Spleen (tissue), 11 donors: Measurements from ENCODE around the gene LAMP1. TPM values are rescaled to one million over a fixed set of nuclear protein-coding genes. Genes with fewer than 3 reads are reported as not detected.
A peak's percentile ranks its signal among the peaks of the same experiment; 100 is the strongest.

Source experiments
- DNase-seq: peaks from one replicate; pipeline ENCODE4 v3.0.0-alpha.2; 2020
- H3K27ac ChIP-seq, 8 donors: fragments of 200-600 bp; sonication (generic) in 7 of 8; 1 replicate in 4 of 8; 2 replicates in 4 of 8; pipeline versions ENCODE4 v1.5.0 to v1.8.0; 2016 to 2021; ENCODE audit warnings: inconsistent platforms in 4 of 8, mild to moderate bottlenecking in 4 of 8, moderate library complexity in 1 of 8
- H3K27me3 ChIP-seq, 7 donors: fragments of 200-600 bp; sonication (generic) in 6 of 7; replicated peaks in 1 of 7; 1 replicate in 4 of 7; 2 replicates in 3 of 7; pipeline versions ENCODE4 v1.5.0 to v1.8.0; 2016 to 2021; ENCODE audit warnings: inconsistent platforms in 3 of 7, mild to moderate bottlenecking in 1 of 7
- H3K36me3 ChIP-seq, 6 donors: fragments of 200-600 bp; sonication (generic) in 5 of 6; 1 replicate in 4 of 6; 2 replicates in 2 of 6; pipeline versions ENCODE4 v1.5.0 to v1.8.0; 2016 to 2021; ENCODE audit warnings: inconsistent platforms in 2 of 6
- H3K4me1 ChIP-seq, 6 donors: fragments of 200-600 bp; sonication (generic) in 5 of 6; 1 replicate in 3 of 6; 2 replicates in 3 of 6; pipeline versions ENCODE4 v1.5.0 to v1.8.0; 2016 to 2021; ENCODE audit warnings: inconsistent platforms in 3 of 6
- H3K4me3 ChIP-seq, 8 donors: fragments of 200-600 bp; sonication (generic) in 7 of 8; 1 replicate in 4 of 8; 2 replicates in 4 of 8; pipeline versions ENCODE4 v1.5.0 to v1.8.0; 2016 to 2021; ENCODE audit warnings: inconsistent platforms in 4 of 8, mild to moderate bottlenecking in 4 of 8, moderate library complexity in 2 of 8
- H3K9me3 ChIP-seq, 8 donors: fragments of 200-600 bp; sonication (generic) in 7 of 8; 1 replicate in 4 of 8; 2 replicates in 4 of 8; pipeline versions ENCODE4 v1.5.0 to v1.8.0; 2016 to 2021; ENCODE audit warnings: inconsistent platforms in 4 of 8
- CTCF ChIP-seq, 11 experiments: fragments of 200-600 bp in 7 of 11; fragments of 450-650 bp in 4 of 11; sonication (generic) in 4 of 11; IDR thresholded peaks in 8 of 11; conservative IDR thresholded peaks in 3 of 11; 1 replicate in 7 of 11; 2 replicates in 4 of 11; pipeline versions ENCODE4 v1.4.0 to v1.8.0; 2016 to 2021; ENCODE audit warnings: antibody characterized with exemption in 11 of 11, inconsistent platforms in 4 of 11, mild to moderate bottlenecking in 1 of 11
- POLR2A ChIP-seq, 3 donors: fragments of 450-650 bp; IDR thresholded peaks; one replicate each; pipeline ENCODE4 v1.5.1; 2017; ENCODE audit warnings: antibody characterized with exemption in 3 of 3, mild to moderate bottlenecking in 1 of 3
- POLR2AphosphoS5 ChIP-seq, 3 donors: sonication (generic); formaldehyde crosslinking; IDR thresholded peaks; one replicate each; pipeline ENCODE4 v1.5.1; 2017; ENCODE audit warnings: antibody characterized with exemption in 3 of 3
- WGBS, 5 donors: extraction: QIAGEN DNeasy Blood & Tissue Kit in 3 of 5; methylation state at CpG; one replicate each; pipeline versions ENCODE4 v1.1.5 to v1.1.7; 2013 to 2018; 5-methylcytosine and 5-hydroxymethylcytosine counted together
- intact Hi-C: fragments of 100-400 bp; cut with DNase I; formaldehyde crosslinking; loops from one replicate; pipeline ENCODE4 v1.15.0; 2023; ENCODE audit warnings: low total_unique reads
- polyA plus RNA-seq, 3 donors: library from polyadenylated mRNA; stranded (reverse); fragments of 200-250 nt; gene quantifications; one replicate each; pipeline ENCODE4 v1.2.1, GENCODE V29; 2013
- total RNA-seq, 7 donors: library from RNA; depleted of rRNA in 3 of 7; stranded (reverse); fragments of >200 nt in 3 of 7; fragmentation: NEBNext Ultra II Directional in 4 of 7; extraction: Animal tissue kit (Norgen Biotek cat#: 25700) in 4 of 7; gene quantifications; one replicate each; pipeline versions ENCODE4 v1.1.0 to v1.2.1, GENCODE V29; 2016 to 2021
- donor health status: healthy with polysubstance abuse.
- donor health status: DM: no; HTN: no; CAD: no; lungs with moderate emphysema.
- donor health status: DM: no; HTN: no; CAD: no.
- donor health status: Bipolar disorder and iron deficiency.
- donor health status: healthy.
- donor health status: DM: no; HTN: no; CAD: no.
- donor health status: DM: yes; HTN: yes; CAD: no.

LAMP1 gene
- total and polyA plus RNA-seq, 10 donors = 27.0 to 210 (median 141) TPM

GRCh38 chr13:113348591-113348990, 51.6 kb downstream of the LAMP1 start:
- peak; percentile 27 for DNase-seq
- intact Hi-C loops = no loop called here
- H3K9me3 ChIP-seq = peaks cover 0 to 21% (median 10%) of the 10 kb centered on the region in 8 donors
- no peak for TF ChIP-seq POLR2AphosphoS5 (IDR thresholded peaks at IDR 0.05)
- no peak for TF ChIP-seq CTCF (IDR thresholded peaks at IDR 0.05 in 8 of 11, conservative IDR thresholded peaks at IDR 0.05 in 3 of 11)
- no peak for TF ChIP-seq POLR2A (IDR thresholded peaks at IDR 0.05)
- H3K27me3 ChIP-seq = peaks cover 0 to 7% (median 0%) of the 10 kb centered on the region in 7 donors
- H3K36me3 ChIP-seq = peaks cover 0 to 22% (median 0%) of the 10 kb centered on the region in 6 donors
- H3K27ac ChIP-seq = no peak overlapping the region
- peaks cover 0 to 11% (median 4%) of the 10 kb centered on the region in 6 donors for H3K4me1 ChIP-seq
- 94 to 97% (median 96%) methylated on average over 17 of the region's 17 CpGs for WGBS, 5 donors
- no peak overlapping the region for H3K4me3 ChIP-seq

DNA sequence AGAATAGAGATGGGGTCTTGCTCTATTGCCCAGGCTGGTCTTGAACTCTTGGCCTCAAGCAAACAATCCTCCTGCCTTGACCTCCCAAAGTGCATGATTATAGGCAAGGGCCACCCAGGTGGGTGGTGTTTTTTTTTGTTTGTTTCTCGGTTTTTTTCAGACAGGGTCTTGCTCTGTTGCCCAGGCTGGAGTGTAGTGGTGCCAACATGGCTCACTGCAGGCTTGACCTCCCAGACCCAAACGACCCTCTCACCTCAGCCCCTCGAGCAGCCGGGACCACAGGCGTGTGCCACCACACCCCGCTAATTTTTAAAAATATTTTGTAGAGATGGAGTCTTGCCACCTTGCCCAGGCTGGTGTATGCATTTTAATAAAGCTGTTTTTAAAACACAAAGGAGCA, 52.0 kb downstream of the LAMP1 start:
- H3K36me3 ChIP-seq = peaks cover 0 to 19% (median 0%) of the 10 kb centered on the region in 6 donors

GRCh38 chr13:113349491-113349890, 52.5 kb downstream of the LAMP1 start:
- peaks cover 0 to 21% (median 10%) of the 10 kb centered on the region in 8 donors for H3K9me3 ChIP-seq
- no peak overlapping the region for H3K4me3 ChIP-seq
- H3K4me1 ChIP-seq = peaks cover 0 to 11% (median 4%) of the 10 kb centered on the region in 6 donors
- no peak for TF ChIP-seq POLR2AphosphoS5 (IDR thresholded peaks at IDR 0.05)
- TF ChIP-seq POLR2A (IDR thresholded peaks at IDR 0.05) = no peak
- H3K27ac ChIP-seq = no peak overlapping the region
- DNase-seq = peak; percentile 56
- intact Hi-C loops = no loop called here
- H3K36me3 ChIP-seq = peaks cover 0 to 16% (median 0%) of the 10 kb centered on the region in 6 donors
- 90 to 93% (median 92%) methylated on average over 13 to 15 of the region's 15 CpGs for WGBS, 5 donors
- H3K27me3 ChIP-seq = peaks cover 0 to 9% (median 0%) of the 10 kb centered on the region in 7 donors

More for the DNA sequence above, 52.0 kb downstream of the LAMP1 start:
- intact Hi-C loops = no loop called here
- TF ChIP-seq POLR2A (IDR thresholded peaks at IDR 0.05) = no peak
- TF ChIP-seq CTCF (IDR thresholded peaks at IDR 0.05 in 8 of 11, conservative IDR thresholded peaks at IDR 0.05 in 3 of 11) = no peak
- no peak for TF ChIP-seq POLR2AphosphoS5 (IDR thresholded peaks at IDR 0.05)
- peaks cover 0 to 9% (median 0%) of the 10 kb centered on the region in 7 donors for H3K27me3 ChIP-seq
- DNase-seq = peak; percentile 14
- H3K27ac ChIP-seq = no peak overlapping the region
- H3K9me3 ChIP-seq = peaks cover 0 to 21% (median 10%) of the 10 kb centered on the region in 8 donors
- H3K4me1 ChIP-seq = peaks cover 0 to 11% (median 4%) of the 10 kb centered on the region in 6 donors
- 83 to 92% (median 85%) methylated on average over 6 of the region's 6 CpGs for whole genome bisulfite sequencing, 5 donors
- H3K4me3 ChIP-seq = no peak overlapping the region

- peak; percentile 46 for DNase-seq
- Histone ChIP-seq H3K4me1 (peaks cover 0 to 11% (median 4%) of the 10 kb centered on the region in 6 donors), H3K27me3 (peaks cover 0 to 9% (median 0%) of the 10 kb centered on the region in 7 donors), H3K27ac (peak overlapping the region in 1 of 8 donors; percentile 64), H3K4me3 (no peak overlapping the region), H3K9me3 (peaks cover 0 to 17% (median 6%) of the 10 kb centered on the region in 8 donors), H3K36me3 (peaks cover 0 to 21% (median 0%) of the 10 kb centered on the region in 6 donors)
- TF ChIP-seq POLR2AphosphoS5 (IDR thresholded peaks at IDR 0.05) (no peak), POLR2A (IDR thresholded peaks at IDR 0.05) (no peak), CTCF (IDR thresholded peaks at IDR 0.05 in 8 of 11, conservative IDR thresholded peaks at IDR 0.05 in 3 of 11) (no peak)
- WGBS, 5 donors = 83 to 93% (median 88%) methylated on average over 22 to 32 of the region's 32 CpGs
- intact Hi-C loops = no loop called here
Measured at GRCh38 chr13:113350065-113350937, 53.3 kb downstream of the LAMP1 start.
